ENCODE results near the gene SRP9.

GRCh38 chr1:225749706-225750105 is 27.9 kb upstream of the SRP9 start:
- TF ChIP-seq CTCF (IDR thresholded peaks at IDR 0.05): no peak
- TF ChIP-seq POLR2AphosphoS5 (IDR thresholded peaks at IDR 0.05; ENCODE audit: low read depth, low read length): no peak
- no peak for TF ChIP-seq TCF7L2 (IDR thresholded peaks at IDR 0.05; ENCODE audit: low read depth, low read length)
- no peak for TF ChIP-seq REST (IDR thresholded peaks at IDR 0.05; ENCODE audit: insufficient read depth in 1 of 2, low read depth in 2 of 2, low read length in 1 of 2)
- no peak for TF ChIP-seq SIN3A (IDR thresholded peaks at IDR 0.05; ENCODE audit: borderline replicate concordance, insufficient read depth, low read depth, low read length)

Data from Panc1 (cell line).